HepG2 (cell line): ENCODE data around the gene LZTS2. TPM values are rescaled to one million over a fixed set of nuclear protein-coding genes. Genes with fewer than 3 reads are reported as not detected.

Experiments used
- BORCS8-MEF2B ChIP-seq: sonication (generic); formaldehyde crosslinking; IDR thresholded peaks from 2 replicates; pipeline ENCODE4 v1.8.0; 2022; ENCODE audit warnings: mild to moderate bottlenecking, missing genetic modification reagents
- CSRNP1 ChIP-seq: sonication (generic); formaldehyde crosslinking; IDR thresholded peaks from 2 replicates; pipeline ENCODE4 v1.8.1; 2023; ENCODE audit warnings: mild to moderate bottlenecking, missing genetic modification reagents
- DPF2 ChIP-seq: sonication (generic); formaldehyde crosslinking; IDR thresholded peaks from 2 replicates; pipeline ENCODE4 v1.4.0; 2020; ENCODE audit warnings: mild to moderate bottlenecking, low read depth, missing genetic modification reagents, borderline replicate concordance
- FOSL1 ChIP-seq: sonication (generic); formaldehyde crosslinking; IDR thresholded peaks from 2 replicates; pipeline ENCODE4 v1.9.0; 2021; ENCODE audit warnings: missing genetic modification reagents, borderline replicate concordance
- KMT2A ChIP-seq: sonication (generic); formaldehyde crosslinking; IDR thresholded peaks from 2 replicates; pipeline ENCODE4 v1.4.0; 2020; ENCODE audit warnings: missing genetic modification reagents
- NCOR1 ChIP-seq: fragments of 200-600 bp; sonication (generic); IDR thresholded peaks from 2 replicates; pipeline ENCODE4 v1.7.0; 2017; ENCODE audit warnings: antibody characterized with exemption, low read length, borderline replicate concordance
- NONO ChIP-seq, 2 experiments: fragments of 450-650 bp in 1 of 2; sonication (generic) in 1 of 2; formaldehyde crosslinking in 1 of 2; IDR thresholded peaks in 1 of 2; conservative IDR thresholded peaks in 1 of 2; 2 replicates each; pipeline versions ENCODE4 v1.6.1 to v1.8.0; 2017 to 2022; ENCODE audit warnings: mild to moderate bottlenecking in 1 of 2, missing genetic modification reagents in 1 of 2, moderate library complexity in 1 of 2
- SAP130 ChIP-seq: IDR thresholded peaks from 2 replicates; pipeline ENCODE4 v1.6.1; 2016; ENCODE audit warnings: low read depth
- SNAPC5 ChIP-seq: sonication (generic); formaldehyde crosslinking; IDR thresholded peaks from 2 replicates; pipeline ENCODE4 v1.8.1; 2023; ENCODE audit warnings: mild to moderate bottlenecking, missing genetic modification reagents, borderline replicate concordance
- SPEN ChIP-seq: sonication (generic); formaldehyde crosslinking; IDR thresholded peaks from 2 replicates; pipeline ENCODE4 v1.5.1; 2020; ENCODE audit warnings: low read depth, mild to moderate bottlenecking, missing genetic modification reagents
- THAP7 ChIP-seq: sonication (generic); formaldehyde crosslinking; IDR thresholded peaks from 2 replicates; pipeline ENCODE4 v1.8.1; 2023; ENCODE audit warnings: mild to moderate bottlenecking, missing genetic modification reagents
- ZNF230 ChIP-seq: sonication (generic); formaldehyde crosslinking; IDR thresholded peaks from 2 replicates; pipeline ENCODE4 v1.4.0; 2020; ENCODE audit warnings: mild to moderate bottlenecking, missing genetic modification reagents
- ZNF703 ChIP-seq: sonication (generic); formaldehyde crosslinking; IDR thresholded peaks from 2 replicates; pipeline ENCODE4 v1.5.1; 2020; ENCODE audit warnings: missing genetic modification reagents, mild to moderate bottlenecking, moderate library complexity, borderline replicate concordance
- ZZZ3 ChIP-seq: sonication (generic); formaldehyde crosslinking; IDR thresholded peaks from 2 replicates; pipeline ENCODE4 v1.4.0; 2020; ENCODE audit warnings: missing genetic modification reagents, mild to moderate bottlenecking, borderline replicate concordance
- polyA plus RNA-seq, 8 experiments: library from polyadenylated mRNA; depleted of rRNA in 3 of 8; stranded (reverse) in 7 of 8; unstranded in 1 of 8; fragments of >200 nt; fragmentation: Illumina TruSeq in 4 of 8; extraction: Trizol in 4 of 8; gene quantifications; 2 replicates each; pipeline versions ENCODE4 v1.2.1 to v1.2.3, GENCODE V29; 2011 to 2016; ENCODE audit warnings: low read depth in 4 of 8, missing spikeins in 1 of 8, mixed read lengths in 1 of 8; ENCODE audit not compliant: insufficient read depth in 1 of 8
- total RNA-seq, 5 experiments: library from RNA; depleted of rRNA; stranded (reverse); fragments of >200 nt; fragmentation: Illumina TruSeq; extraction: Trizol; gene quantifications; 2 replicates each; pipeline ENCODE4 v1.2.3, GENCODE V29; 2016; ENCODE audit warnings: low read depth in 1 of 5
- TF ChIP-seq, protein P1 (sequence below): sonication (generic); formaldehyde crosslinking; IDR thresholded peaks from 2 replicates; pipeline ENCODE4 v1.5.1; 2020; ENCODE audit warnings: mild to moderate bottlenecking, missing genetic modification reagents, borderline replicate concordance
- TF ChIP-seq, protein P2 (sequence below): IDR thresholded peaks from 2 replicates; pipeline ENCODE4 v1.6.1; 2012; ENCODE audit warnings: inconsistent platforms
- TF ChIP-seq, protein P3 (sequence below): sonication (generic); formaldehyde crosslinking; IDR thresholded peaks from 2 replicates; pipeline ENCODE4 v1.5.0; 2020; ENCODE audit warnings: missing genetic modification reagents

The LZTS2 gene
- total and polyA plus RNA-seq, 2 of the 13 experiments (the other 11 are each of a cell fraction or from before 2014, with no cell fraction given) = 43.6 to 65.6 TPM

- TF ChIP-seq SPEN (CRISPR knock-in tag) (peak; percentile 66), ZZZ3 (CRISPR knock-in tag) (no peak), CSRNP1 (CRISPR knock-in tag) (no peak; the same call in 1 of the 2 replicates), KMT2A (CRISPR knock-in tag) (peak; percentile 10; the same call in 1 of the 2 replicates), ZNF230 (CRISPR knock-in tag) (no peak), NONO (IDR thresholded peaks at IDR 0.05) (no peak), NONO (CRISPR knock-in tag; conservative IDR thresholded peaks at IDR 0.05) (peak; percentile 76), THAP7 (CRISPR knock-in tag) (no peak; the same call in 1 of the 2 replicates), SAP130 (CRISPR knock-in tag) (peak; percentile 78), ZNF703 (CRISPR knock-in tag) (no peak; the same call in 1 of the 2 replicates), DPF2 (CRISPR knock-in tag) (no peak), NCOR1 (no peak), FOSL1 (CRISPR knock-in tag) (no peak), BORCS8-MEF2B (CRISPR knock-in tag) (no peak; the same call in 1 of the 2 replicates), SNAPC5 (CRISPR knock-in tag) (no peak)
- TF ChIP-seq, protein P1, sequence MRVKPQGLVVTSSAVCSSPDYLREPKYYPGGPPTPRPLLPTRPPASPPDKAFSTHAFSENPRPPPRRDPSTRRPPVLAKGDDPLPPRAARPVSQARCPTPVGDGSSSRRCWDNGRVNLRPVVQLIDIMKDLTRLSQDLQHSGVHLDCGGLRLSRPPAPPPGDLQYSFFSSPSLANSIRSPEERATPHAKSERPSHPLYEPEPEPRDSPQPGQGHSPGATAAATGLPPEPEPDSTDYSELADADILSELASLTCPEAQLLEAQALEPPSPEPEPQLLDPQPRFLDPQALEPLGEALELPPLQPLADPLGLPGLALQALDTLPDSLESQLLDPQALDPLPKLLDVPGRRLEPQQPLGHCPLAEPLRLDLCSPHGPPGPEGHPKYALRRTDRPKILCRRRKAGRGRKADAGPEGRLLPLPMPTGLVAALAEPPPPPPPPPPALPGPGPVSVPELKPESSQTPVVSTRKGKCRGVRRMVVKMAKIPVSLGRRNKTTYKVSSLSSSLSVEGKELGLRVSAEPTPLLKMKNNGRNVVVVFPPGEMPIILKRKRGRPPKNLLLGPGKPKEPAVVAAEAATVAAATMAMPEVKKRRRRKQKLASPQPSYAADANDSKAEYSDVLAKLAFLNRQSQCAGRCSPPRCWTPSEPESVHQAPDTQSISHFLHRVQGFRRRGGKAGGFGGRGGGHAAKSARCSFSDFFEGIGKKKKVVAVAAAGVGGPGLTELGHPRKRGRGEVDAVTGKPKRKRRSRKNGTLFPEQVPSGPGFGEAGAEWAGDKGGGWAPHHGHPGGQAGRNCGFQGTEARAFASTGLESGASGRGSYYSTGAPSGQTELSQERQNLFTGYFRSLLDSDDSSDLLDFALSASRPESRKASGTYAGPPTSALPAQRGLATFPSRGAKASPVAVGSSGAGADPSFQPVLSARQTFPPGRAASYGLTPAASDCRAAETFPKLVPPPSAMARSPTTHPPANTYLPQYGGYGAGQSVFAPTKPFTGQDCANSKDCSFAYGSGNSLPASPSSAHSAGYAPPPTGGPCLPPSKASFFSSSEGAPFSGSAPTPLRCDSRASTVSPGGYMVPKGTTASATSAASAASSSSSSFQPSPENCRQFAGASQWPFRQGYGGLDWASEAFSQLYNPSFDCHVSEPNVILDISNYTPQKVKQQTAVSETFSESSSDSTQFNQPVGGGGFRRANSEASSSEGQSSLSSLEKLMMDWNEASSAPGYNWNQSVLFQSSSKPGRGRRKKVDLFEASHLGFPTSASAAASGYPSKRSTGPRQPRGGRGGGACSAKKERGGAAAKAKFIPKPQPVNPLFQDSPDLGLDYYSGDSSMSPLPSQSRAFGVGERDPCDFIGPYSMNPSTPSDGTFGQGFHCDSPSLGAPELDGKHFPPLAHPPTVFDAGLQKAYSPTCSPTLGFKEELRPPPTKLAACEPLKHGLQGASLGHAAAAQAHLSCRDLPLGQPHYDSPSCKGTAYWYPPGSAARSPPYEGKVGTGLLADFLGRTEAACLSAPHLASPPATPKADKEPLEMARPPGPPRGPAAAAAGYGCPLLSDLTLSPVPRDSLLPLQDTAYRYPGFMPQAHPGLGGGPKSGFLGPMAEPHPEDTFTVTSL (CRISPR knock-in tag) = no peak; the same call in 1 of the 2 replicates
- TF ChIP-seq, protein P2, sequence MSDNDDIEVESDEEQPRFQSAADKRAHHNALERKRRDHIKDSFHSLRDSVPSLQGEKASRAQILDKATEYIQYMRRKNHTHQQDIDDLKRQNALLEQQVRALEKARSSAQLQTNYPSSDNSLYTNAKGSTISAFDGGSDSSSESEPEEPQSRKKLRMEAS = peak; percentile 35
- TF ChIP-seq, protein P3, sequence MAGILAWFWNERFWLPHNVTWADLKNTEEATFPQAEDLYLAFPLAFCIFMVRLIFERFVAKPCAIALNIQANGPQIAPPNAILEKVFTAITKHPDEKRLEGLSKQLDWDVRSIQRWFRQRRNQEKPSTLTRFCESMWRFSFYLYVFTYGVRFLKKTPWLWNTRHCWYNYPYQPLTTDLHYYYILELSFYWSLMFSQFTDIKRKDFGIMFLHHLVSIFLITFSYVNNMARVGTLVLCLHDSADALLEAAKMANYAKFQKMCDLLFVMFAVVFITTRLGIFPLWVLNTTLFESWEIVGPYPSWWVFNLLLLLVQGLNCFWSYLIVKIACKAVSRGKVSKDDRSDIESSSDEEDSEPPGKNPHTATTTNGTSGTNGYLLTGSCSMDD = no peak
Observed at GRCh38 chr10:100997360-100998182, 2.0 kb upstream of the LZTS2 start (continued).
